WTC11 (cell line): ENCODE data around the gene ELMO1. TPM values are rescaled to one million over a fixed set of nuclear protein-coding genes. Genes with fewer than 3 reads are reported as not detected.

Experiments used
- ATAC-seq: fragments of 200-7000 bp; cut with Tn5 transposase; 2 replicates; pipeline ENCODE4 v1.10.0; 2021; ENCODE audit warnings: mild to moderate bottlenecking, moderate library complexity
- CTCF ChIA-PET: fragments of 300-600 bp; sonication (Branson Sonifier 250); formaldehyde crosslinking; loops from one replicate; lab custom pipeline; 2021; ENCODE audit warnings: antibody characterized with exemption; lab: Charles Lee
- POLR2A ChIA-PET: fragments of 350-600 bp; sonication (Branson Sonifier 250); formaldehyde crosslinking; loops from one replicate; lab custom pipeline; 2021; ENCODE audit warnings: antibody characterized with exemption; lab: Charles Lee
- DNase-seq: peaks from one replicate; pipeline ENCODE4 v3.0.0; 2021; ENCODE audit warnings: low spot score
- H3K27ac Mint-ChIP-seq: 2 replicates; pipeline ENCODE4 v1.8.0; 2021; ENCODE audit warnings: mixed read lengths
- H3K27me3 Mint-ChIP-seq: 2 replicates; pipeline ENCODE4 v1.8.0; 2021; ENCODE audit warnings: low read depth, mild to moderate bottlenecking, moderate library complexity, mixed read lengths
- H3K36me3 Mint-ChIP-seq: 2 replicates; pipeline ENCODE4 v1.8.0; 2021; ENCODE audit warnings: mixed read lengths
- H3K4me1 Mint-ChIP-seq: 2 replicates; pipeline ENCODE4 v1.8.0; 2022; ENCODE audit warnings: mixed read lengths
- H3K4me3 Mint-ChIP-seq: 2 replicates; pipeline ENCODE4 v1.8.0; 2021; ENCODE audit warnings: mild to moderate bottlenecking, moderate library complexity, mixed read lengths
- H3K9me3 Mint-ChIP-seq: 2 replicates; pipeline ENCODE4 v1.8.0; 2021; ENCODE audit warnings: mixed read lengths
- GRHL2 ChIP-seq: fragments of 250-450 bp; sonication (Bioruptor Pico); IDR thresholded peaks from 2 replicates; pipeline ENCODE4 v1.8.0; 2022; ENCODE audit warnings: mild to moderate bottlenecking, moderate library complexity; ENCODE audit not compliant: insufficient replicate concordance, severe bottlenecking
- IRF2 ChIP-seq: sonication (generic); formaldehyde crosslinking; IDR thresholded peaks from 2 replicates; pipeline ENCODE4 v1.8.0; 2022; ENCODE audit warnings: low read depth, missing genetic modification reagents, borderline replicate concordance
- NFYB ChIP-seq: sonication (generic); formaldehyde crosslinking; conservative IDR thresholded peaks from 2 replicates; pipeline ENCODE4 v1.8.0; 2022; ENCODE audit warnings: low read depth, missing genetic modification reagents
- NR3C1 ChIP-seq: sonication (generic); formaldehyde crosslinking; conservative IDR thresholded peaks from 2 replicates; pipeline ENCODE4 v1.8.1; 2023; ENCODE audit warnings: low read depth, mild to moderate bottlenecking, missing genetic modification reagents
- PRRX2 ChIP-seq: fragments of 250-450 bp; sonication (Bioruptor Pico); IDR thresholded peaks from 2 replicates; pipeline ENCODE4 v1.8.0; 2021; ENCODE audit warnings: mild to moderate bottlenecking
- SMAD3 ChIP-seq: sonication (generic); formaldehyde crosslinking; IDR thresholded peaks from 2 replicates; pipeline ENCODE4 v1.8.0; 2022; ENCODE audit warnings: missing genetic modification reagents, mild to moderate bottlenecking, borderline replicate concordance
- SMAD4 ChIP-seq: sonication (generic); formaldehyde crosslinking; IDR thresholded peaks from 2 replicates; pipeline ENCODE4 v1.8.0; 2022; ENCODE audit warnings: mild to moderate bottlenecking, missing genetic modification reagents
- SOX15 ChIP-seq: fragments of 250-450 bp; sonication (Bioruptor Pico); IDR thresholded peaks from 2 replicates; pipeline ENCODE4 v1.9.0; 2021; ENCODE audit warnings: mild to moderate bottlenecking
- TEAD1 ChIP-seq: sonication (generic); formaldehyde crosslinking; IDR thresholded peaks from 2 replicates; pipeline ENCODE4 v1.8.0; 2022; ENCODE audit warnings: mild to moderate bottlenecking, missing genetic modification reagents
- TP53 ChIP-seq: sonication (generic); formaldehyde crosslinking; IDR thresholded peaks from 2 replicates; pipeline ENCODE4 v1.8.1; 2023; ENCODE audit warnings: mild to moderate bottlenecking, missing genetic modification reagents
- ZNF416 ChIP-seq: fragments of 250-450 bp; sonication (Bioruptor Pico); IDR thresholded peaks from 2 replicates; pipeline ENCODE4 v1.9.0; 2021; ENCODE audit warnings: mild to moderate bottlenecking, inconsistent platforms
- total RNA-seq: library from RNA; stranded (reverse); gene quantifications from 3 replicates; pipeline ENCODE4 v1.2.3, GENCODE V29; 2021
- TF ChIP-seq, protein P1 (sequence below): sonication (generic); formaldehyde crosslinking; IDR thresholded peaks from 2 replicates; pipeline ENCODE4 v1.8.0; 2022; ENCODE audit warnings: mild to moderate bottlenecking, missing genetic modification reagents
- TF ChIP-seq, protein P2 (sequence below): fragments of 250-450 bp; sonication (Bioruptor Pico); IDR thresholded peaks from 2 replicates; pipeline ENCODE4 v1.9.0; 2021; ENCODE audit warnings: mild to moderate bottlenecking, borderline replicate concordance
- TF ChIP-seq, protein P3 (sequence below): sonication (generic); formaldehyde crosslinking; IDR thresholded peaks from 2 replicates; pipeline ENCODE4 v1.8.1; 2023; ENCODE audit warnings: mild to moderate bottlenecking, missing genetic modification reagents, borderline replicate concordance
- TF ChIP-seq, protein P4 (sequence below): sonication (generic); formaldehyde crosslinking; IDR thresholded peaks from 2 replicates; pipeline ENCODE4 v1.8.0; 2022; ENCODE audit warnings: mild to moderate bottlenecking, missing genetic modification reagents
- TF ChIP-seq, protein P5 (sequence below): sonication (generic); formaldehyde crosslinking; IDR thresholded peaks from 2 replicates; pipeline ENCODE4 v1.8.0; 2022; ENCODE audit warnings: mild to moderate bottlenecking, missing genetic modification reagents
- TF ChIP-seq, protein P6 (sequence below): sonication (generic); formaldehyde crosslinking; IDR thresholded peaks from 2 replicates; pipeline ENCODE4 v1.8.1; 2023; ENCODE audit warnings: mild to moderate bottlenecking, missing genetic modification reagents, moderate library complexity
- TF ChIP-seq, protein P7 (sequence below): sonication (generic); formaldehyde crosslinking; IDR thresholded peaks from 2 replicates; pipeline ENCODE4 v1.8.1; 2023; ENCODE audit warnings: mild to moderate bottlenecking, missing genetic modification reagents
- TF ChIP-seq, protein P8 (sequence below): sonication (generic); formaldehyde crosslinking; IDR thresholded peaks from 2 replicates; pipeline ENCODE4 v1.8.1; 2022; ENCODE audit warnings: low read depth, mild to moderate bottlenecking, moderate library complexity, missing genetic modification reagents, borderline replicate concordance

Gene ELMO1
- total RNA-seq, 1 experiment from 2014 or later, result 19.4 TPM

DNA sequence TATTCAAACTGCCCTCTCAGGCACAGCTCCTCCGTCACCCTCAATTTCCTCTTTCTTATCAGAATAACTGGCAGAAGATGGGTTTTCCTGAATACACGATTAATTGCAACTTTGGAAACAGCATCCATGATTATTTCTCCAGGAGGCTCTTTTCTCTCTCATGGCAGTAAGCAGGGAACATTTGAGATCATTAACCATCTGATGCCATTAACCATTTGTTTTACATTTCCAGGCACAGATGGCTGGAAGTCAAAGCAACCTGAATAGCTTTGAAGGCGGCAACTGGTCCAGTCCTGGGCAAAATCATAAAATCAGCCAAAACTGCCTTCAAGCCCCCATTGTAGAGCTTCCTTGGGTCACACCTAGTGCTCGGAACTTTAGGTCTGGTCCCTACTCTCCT lies 434.9 kb downstream of the ELMO1 start (continued):
- TF ChIP-seq, protein P1, sequence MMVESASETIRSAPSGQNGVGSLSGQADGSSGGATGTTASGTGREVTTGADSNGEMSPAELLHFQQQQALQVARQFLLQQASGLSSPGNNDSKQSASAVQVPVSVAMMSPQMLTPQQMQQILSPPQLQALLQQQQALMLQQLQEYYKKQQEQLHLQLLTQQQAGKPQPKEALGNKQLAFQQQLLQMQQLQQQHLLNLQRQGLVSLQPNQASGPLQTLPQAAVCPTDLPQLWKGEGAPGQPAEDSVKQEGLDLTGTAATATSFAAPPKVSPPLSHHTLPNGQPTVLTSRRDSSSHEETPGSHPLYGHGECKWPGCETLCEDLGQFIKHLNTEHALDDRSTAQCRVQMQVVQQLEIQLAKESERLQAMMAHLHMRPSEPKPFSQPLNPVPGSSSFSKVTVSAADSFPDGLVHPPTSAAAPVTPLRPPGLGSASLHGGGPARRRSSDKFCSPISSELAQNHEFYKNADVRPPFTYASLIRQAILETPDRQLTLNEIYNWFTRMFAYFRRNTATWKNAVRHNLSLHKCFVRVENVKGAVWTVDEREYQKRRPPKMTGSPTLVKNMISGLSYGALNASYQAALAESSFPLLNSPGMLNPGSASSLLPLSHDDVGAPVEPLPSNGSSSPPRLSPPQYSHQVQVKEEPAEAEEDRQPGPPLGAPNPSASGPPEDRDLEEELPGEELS, result no peak
- TF ChIP-seq TEAD1 (CRISPR knock-in tag) (no peak), IRF2 (CRISPR knock-in tag) (no peak), TP53 (no peak), NR3C1 (no peak)
- TF ChIP-seq, protein P2, sequence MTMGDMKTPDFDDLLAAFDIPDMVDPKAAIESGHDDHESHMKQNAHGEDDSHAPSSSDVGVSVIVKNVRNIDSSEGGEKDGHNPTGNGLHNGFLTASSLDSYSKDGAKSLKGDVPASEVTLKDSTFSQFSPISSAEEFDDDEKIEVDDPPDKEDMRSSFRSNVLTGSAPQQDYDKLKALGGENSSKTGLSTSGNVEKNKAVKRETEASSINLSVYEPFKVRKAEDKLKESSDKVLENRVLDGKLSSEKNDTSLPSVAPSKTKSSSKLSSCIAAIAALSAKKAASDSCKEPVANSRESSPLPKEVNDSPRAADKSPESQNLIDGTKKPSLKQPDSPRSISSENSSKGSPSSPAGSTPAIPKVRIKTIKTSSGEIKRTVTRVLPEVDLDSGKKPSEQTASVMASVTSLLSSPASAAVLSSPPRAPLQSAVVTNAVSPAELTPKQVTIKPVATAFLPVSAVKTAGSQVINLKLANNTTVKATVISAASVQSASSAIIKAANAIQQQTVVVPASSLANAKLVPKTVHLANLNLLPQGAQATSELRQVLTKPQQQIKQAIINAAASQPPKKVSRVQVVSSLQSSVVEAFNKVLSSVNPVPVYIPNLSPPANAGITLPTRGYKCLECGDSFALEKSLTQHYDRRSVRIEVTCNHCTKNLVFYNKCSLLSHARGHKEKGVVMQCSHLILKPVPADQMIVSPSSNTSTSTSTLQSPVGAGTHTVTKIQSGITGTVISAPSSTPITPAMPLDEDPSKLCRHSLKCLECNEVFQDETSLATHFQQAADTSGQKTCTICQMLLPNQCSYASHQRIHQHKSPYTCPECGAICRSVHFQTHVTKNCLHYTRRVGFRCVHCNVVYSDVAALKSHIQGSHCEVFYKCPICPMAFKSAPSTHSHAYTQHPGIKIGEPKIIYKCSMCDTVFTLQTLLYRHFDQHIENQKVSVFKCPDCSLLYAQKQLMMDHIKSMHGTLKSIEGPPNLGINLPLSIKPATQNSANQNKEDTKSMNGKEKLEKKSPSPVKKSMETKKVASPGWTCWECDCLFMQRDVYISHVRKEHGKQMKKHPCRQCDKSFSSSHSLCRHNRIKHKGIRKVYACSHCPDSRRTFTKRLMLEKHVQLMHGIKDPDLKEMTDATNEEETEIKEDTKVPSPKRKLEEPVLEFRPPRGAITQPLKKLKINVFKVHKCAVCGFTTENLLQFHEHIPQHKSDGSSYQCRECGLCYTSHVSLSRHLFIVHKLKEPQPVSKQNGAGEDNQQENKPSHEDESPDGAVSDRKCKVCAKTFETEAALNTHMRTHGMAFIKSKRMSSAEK (CRISPR knock-in tag), result no peak
- TF ChIP-seq, protein P3, sequence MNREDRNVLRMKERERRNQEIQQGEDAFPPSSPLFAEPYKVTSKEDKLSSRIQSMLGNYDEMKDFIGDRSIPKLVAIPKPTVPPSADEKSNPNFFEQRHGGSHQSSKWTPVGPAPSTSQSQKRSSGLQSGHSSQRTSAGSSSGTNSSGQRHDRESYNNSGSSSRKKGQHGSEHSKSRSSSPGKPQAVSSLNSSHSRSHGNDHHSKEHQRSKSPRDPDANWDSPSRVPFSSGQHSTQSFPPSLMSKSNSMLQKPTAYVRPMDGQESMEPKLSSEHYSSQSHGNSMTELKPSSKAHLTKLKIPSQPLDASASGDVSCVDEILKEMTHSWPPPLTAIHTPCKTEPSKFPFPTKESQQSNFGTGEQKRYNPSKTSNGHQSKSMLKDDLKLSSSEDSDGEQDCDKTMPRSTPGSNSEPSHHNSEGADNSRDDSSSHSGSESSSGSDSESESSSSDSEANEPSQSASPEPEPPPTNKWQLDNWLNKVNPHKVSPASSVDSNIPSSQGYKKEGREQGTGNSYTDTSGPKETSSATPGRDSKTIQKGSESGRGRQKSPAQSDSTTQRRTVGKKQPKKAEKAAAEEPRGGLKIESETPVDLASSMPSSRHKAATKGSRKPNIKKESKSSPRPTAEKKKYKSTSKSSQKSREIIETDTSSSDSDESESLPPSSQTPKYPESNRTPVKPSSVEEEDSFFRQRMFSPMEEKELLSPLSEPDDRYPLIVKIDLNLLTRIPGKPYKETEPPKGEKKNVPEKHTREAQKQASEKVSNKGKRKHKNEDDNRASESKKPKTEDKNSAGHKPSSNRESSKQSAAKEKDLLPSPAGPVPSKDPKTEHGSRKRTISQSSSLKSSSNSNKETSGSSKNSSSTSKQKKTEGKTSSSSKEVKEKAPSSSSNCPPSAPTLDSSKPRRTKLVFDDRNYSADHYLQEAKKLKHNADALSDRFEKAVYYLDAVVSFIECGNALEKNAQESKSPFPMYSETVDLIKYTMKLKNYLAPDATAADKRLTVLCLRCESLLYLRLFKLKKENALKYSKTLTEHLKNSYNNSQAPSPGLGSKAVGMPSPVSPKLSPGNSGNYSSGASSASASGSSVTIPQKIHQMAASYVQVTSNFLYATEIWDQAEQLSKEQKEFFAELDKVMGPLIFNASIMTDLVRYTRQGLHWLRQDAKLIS (CRISPR knock-in tag), result no peak

DNA sequence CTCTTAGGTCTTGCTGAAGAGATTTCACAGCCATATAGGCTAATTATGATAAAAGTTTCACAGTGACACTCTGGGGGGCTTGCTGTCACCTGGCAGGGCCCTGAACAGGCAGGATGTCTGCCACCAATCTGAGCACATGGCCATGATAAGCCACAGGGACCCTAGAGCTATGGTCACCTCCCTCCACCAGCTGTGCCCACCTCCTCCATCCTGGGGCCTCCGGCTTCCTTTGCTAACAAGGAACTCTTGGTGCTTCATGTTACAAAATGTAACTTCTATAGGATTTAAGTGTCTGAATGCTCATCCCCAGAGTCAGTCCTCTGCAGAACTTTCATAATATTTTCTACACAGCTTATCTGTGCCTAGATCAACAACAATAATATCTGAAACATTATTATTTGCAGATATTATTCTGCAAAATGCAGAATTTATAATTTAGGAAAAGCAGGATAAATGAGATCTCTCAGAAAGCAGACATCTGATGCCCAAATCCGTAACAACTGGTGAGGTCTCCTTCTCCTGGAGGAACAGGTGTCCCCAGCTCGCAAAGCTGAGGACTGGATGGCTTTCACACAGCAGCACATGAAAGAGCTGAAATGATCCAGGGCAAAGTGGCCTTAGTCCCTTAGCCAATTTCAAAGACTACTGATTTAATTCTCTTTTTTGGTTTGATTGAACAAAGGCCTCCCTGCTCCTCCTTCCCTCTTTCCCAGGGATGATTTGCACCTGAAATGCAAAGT lies 437.3 kb downstream of the ELMO1 start:
- Mint-ChIP-seq H3K9me3 (no peaks in the 10 kb centered on the region), H3K36me3 (no peaks in the 10 kb centered on the region), H3K27me3 (no peaks in the 10 kb centered on the region), H3K4me1 (peaks cover 14% of the 10 kb centered on the region), H3K27ac (no peak overlapping the region), H3K4me3 (no peak overlapping the region)
- DNase-seq (no peak), ATAC-seq (no peak)
- ChIA-PET POLR2A (no interaction called here), CTCF (interaction anchor here (1.4 kb wide), 1 partner anchor 44 kb away, joined by 4 read pairs; no protein-coding TSS in a partner anchor)
- TF ChIP-seq SMAD4, result no peak
- no peak for TF ChIP-seq TEAD1 (CRISPR knock-in tag)
- TF ChIP-seq, protein P4, sequence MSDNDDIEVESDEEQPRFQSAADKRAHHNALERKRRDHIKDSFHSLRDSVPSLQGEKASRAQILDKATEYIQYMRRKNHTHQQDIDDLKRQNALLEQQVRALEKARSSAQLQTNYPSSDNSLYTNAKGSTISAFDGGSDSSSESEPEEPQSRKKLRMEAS (CRISPR knock-in tag), result no peak
- TF ChIP-seq NFYB (CRISPR knock-in tag), result no peak
- no peak for TF ChIP-seq GRHL2 (CRISPR knock-in tag)
- TF ChIP-seq, protein P5, sequence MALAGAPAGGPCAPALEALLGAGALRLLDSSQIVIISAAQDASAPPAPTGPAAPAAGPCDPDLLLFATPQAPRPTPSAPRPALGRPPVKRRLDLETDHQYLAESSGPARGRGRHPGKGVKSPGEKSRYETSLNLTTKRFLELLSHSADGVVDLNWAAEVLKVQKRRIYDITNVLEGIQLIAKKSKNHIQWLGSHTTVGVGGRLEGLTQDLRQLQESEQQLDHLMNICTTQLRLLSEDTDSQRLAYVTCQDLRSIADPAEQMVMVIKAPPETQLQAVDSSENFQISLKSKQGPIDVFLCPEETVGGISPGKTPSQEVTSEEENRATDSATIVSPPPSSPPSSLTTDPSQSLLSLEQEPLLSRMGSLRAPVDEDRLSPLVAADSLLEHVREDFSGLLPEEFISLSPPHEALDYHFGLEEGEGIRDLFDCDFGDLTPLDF (CRISPR knock-in tag), result no peak
- TF ChIP-seq, protein P6, sequence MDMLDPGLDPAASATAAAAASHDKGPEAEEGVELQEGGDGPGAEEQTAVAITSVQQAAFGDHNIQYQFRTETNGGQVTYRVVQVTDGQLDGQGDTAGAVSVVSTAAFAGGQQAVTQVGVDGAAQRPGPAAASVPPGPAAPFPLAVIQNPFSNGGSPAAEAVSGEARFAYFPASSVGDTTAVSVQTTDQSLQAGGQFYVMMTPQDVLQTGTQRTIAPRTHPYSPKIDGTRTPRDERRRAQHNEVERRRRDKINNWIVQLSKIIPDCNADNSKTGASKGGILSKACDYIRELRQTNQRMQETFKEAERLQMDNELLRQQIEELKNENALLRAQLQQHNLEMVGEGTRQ (CRISPR knock-in tag), result no peak
- no peak for TF ChIP-seq ZNF416 (CRISPR knock-in tag)
- no peak for TF ChIP-seq SMAD3
- TF ChIP-seq PRRX2 (CRISPR knock-in tag), result no peak
- TF ChIP-seq, protein P7, sequence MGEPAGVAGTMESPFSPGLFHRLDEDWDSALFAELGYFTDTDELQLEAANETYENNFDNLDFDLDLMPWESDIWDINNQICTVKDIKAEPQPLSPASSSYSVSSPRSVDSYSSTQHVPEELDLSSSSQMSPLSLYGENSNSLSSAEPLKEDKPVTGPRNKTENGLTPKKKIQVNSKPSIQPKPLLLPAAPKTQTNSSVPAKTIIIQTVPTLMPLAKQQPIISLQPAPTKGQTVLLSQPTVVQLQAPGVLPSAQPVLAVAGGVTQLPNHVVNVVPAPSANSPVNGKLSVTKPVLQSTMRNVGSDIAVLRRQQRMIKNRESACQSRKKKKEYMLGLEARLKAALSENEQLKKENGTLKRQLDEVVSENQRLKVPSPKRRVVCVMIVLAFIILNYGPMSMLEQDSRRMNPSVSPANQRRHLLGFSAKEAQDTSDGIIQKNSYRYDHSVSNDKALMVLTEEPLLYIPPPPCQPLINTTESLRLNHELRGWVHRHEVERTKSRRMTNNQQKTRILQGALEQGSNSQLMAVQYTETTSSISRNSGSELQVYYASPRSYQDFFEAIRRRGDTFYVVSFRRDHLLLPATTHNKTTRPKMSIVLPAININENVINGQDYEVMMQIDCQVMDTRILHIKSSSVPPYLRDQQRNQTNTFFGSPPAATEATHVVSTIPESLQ (CRISPR knock-in tag), result no peak
- TF ChIP-seq SOX15 (CRISPR knock-in tag), result no peak
- TF ChIP-seq, protein P8, sequence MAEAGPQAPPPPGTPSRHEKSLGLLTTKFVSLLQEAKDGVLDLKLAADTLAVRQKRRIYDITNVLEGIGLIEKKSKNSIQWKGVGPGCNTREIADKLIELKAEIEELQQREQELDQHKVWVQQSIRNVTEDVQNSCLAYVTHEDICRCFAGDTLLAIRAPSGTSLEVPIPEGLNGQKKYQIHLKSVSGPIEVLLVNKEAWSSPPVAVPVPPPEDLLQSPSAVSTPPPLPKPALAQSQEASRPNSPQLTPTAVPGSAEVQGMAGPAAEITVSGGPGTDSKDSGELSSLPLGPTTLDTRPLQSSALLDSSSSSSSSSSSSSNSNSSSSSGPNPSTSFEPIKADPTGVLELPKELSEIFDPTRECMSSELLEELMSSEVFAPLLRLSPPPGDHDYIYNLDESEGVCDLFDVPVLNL (CRISPR knock-in tag), result no peak
